SIG-M5 treated with dmso at 0.1 percent for 504 hours (cell line): ENCODE results near the gene ABCC3.

Experiments
- DNase-seq: peaks from one replicate; lab custom pipeline; 2025; ENCODE audit not compliant: unreplicated experiment; lab: John Stamatoyannopoulos, UW

Gene ABCC3

DNA sequence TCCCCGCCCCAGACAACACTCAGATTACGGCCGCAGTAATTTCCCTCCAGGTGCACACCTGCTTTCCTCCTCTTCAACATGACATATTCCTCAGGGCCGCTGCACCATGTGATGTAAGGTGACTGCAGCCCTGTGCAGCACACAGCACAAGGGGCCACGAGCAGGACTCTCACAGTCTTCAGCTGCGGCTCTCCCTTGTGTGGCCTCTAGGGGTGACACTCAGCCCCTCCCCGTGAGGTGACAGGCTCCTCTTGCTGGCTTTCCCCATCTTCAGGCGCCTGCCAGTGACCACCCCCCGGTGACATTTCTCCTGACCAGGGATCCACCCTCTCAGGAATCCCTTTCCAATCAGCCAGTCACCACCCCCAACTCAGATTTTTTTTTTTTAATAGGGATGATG lies 31.3 kb upstream of the ABCC3 start:
- DNase-seq = peak; percentile 21

DNA sequence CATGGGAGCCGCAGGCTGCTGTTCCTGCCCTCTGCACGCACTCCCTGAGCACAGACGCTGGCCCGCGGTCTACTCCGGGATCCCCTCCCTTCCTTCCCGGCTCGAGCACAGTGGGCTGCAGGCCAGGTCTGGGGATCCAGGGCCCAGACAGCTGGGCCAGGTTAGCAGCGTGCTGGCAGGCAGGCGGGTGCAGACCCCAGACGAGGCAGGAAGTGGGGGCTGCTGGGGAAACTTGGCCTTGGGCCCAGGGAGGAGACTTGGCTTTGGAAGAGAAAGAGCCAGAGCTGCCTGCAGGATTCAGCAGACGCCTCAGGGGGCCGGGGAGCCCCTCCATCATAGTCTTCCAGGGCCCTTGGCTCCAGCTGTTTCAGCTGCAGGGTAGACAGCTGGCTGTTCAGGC lies 30.2 kb upstream of the ABCC3 start:
- no peak for DNase-seq

DNA sequence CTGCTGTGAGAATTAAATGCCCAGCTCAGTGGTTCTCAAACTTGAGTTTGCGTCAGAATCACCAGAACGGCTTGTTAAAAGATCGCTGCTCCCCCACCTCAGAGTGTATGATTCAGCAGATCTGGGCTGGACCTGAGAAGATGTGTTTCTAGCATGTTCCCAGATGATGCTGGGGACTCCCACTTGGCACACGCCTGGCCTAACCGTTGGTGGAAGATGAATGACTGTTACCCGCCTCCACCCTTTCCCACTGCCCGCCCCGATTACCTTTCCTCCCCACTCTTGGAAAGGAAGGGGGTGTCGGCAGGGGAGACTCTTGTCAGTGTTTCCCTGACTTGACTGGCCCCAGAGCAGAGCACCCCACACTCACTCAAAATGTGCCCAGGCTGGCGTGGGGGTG lies 29.3 kb upstream of the ABCC3 start:
- DNase-seq = no peak

DNA sequence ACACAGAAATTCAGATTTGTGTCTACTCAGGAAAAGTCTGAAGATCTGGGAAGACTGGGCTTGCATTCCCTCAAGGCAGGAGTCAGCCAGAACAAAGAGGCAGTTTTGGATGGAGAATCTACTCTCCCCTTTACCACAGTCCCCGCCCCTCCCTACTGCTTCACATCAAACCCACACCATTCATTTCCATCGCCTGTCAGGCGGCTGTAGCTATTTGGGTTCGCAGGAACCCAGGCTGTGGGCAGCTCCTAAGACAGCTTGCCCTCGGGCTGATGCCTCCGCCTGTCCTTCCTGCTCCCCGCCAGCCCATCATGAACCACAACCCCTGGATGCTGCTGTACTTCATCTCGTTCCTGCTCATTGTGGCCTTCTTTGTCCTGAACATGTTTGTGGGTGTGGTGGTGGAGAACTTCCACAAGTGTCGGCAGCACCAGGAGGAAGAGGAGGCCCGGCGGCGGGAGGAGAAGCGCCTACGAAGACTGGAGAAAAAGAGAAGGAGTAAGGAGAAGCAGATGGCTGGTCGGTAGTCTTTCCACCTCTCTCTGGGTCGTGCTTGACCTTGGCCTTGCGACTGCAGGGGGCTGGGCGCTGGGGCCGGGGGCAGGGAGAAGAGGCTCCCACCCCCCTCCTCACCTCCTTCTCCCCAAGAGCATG lies 27.0 kb upstream of the ABCC3 start:
- no peak for DNase-seq

DNA sequence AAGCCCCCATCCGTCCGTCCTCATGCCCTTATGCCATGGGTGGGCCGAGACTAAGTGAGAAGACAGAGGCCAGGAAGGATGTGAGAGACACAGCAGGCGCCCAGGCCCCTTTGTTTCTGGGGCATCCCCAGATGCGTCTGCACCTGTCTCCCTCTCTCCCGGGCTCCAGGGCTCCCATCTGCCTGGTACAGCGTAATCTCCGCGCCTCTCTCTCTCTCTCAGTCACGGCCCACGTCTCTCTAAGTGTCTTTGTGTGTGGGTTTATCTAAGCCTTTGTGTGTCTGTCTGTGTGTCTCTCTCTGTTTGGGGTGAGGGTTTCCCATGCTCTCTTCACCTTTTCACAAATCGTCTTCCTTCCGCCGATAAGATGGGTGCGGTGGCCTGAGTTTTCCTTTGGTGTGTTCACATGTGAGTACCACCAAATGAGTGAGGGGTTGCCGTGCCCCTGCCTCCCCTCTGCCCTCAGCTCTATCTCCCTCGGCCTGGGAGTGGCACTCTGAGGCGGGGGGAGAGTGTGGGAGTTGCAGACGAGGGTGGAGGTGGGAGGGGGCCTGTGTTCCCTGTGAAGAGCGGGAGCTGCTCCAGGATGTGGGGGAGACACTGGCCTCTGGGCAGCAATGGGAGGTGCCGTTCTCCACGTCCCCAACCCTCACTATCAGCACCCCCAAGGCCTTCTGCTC lies 25.8 kb upstream of the ABCC3 start:
- DNase-seq = no peak

- no peak for DNase-seq
Observed at GRCh38 chr17:50609380-50610074, 25.2 kb upstream of the ABCC3 start.

- DNase-seq = no peak
Observed at GRCh38 chr17:50611634-50612033, 23.0 kb upstream of the ABCC3 start.

DNA sequence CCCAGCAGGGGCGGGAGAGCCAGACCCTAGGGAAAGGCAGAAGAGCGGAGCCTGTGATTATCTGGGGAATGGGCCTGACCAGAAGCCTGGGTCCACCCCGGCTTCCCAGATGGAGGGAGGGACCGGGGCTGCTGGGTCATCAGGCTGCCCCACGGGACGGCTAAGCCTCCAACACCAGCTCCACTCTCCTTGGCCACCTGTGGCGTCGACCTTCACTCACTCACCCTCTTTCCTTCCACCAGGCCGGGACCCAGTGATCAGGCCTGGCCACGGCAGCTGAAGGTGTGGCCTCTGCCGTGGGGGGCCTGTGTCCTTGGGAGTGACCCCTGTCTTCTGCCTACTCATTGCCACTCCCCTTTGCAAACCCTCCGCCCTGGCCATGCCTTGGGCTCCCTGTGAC lies 22.4 kb upstream of the ABCC3 start:
- no peak for DNase-seq

DNA sequence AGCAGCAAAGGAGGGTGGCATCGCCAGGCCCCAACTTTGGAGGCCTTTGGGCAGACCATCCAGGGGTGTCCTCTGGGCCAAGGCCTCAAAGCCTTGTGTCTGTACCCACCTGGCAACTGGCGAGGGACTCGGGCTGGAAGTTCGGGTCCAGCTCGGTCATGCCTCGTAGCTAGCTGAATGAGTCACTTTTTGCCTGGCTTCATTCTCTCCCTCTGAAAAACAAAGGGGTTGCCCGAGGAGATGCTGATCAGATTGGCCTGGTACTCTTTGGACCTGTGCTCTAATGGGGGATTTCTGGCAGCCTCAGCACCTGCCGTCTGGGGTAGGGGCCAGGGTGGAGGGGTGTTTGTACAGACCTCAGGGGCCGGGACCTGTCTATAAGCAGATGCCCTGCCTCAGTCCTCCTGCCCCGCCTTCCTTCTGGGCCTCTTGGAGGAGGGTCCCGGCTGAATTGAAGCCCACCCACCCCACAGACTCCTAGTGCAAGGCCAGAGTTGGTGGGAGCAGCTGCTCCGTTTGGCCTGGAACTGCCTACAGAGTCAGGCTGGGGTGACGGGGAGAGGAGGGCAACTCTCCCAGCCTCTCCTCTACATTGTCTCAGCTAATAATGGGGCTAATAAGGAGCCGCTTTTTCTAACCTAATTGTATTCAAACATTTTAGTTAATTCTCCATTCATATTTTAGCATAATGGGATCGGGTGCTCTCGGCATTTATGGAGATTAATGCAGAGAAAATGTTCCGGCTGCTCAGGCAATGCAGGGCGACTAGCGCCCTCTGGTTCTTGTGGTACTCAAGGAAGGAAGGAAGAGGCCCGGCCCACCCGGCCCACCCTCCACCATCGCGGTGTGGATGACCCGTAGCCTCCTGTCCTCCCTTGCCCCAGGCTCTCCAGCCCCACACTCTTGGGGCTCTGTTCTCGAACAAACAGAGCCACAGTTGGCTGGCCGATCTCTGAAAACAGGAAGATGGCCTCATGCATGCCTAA lies 21.4 kb upstream of the ABCC3 start:
- DNase-seq = no peak

- no peak for DNase-seq
Observed at GRCh38 chr17:50614471-50615051, 20.1 kb upstream of the ABCC3 start.

DNA sequence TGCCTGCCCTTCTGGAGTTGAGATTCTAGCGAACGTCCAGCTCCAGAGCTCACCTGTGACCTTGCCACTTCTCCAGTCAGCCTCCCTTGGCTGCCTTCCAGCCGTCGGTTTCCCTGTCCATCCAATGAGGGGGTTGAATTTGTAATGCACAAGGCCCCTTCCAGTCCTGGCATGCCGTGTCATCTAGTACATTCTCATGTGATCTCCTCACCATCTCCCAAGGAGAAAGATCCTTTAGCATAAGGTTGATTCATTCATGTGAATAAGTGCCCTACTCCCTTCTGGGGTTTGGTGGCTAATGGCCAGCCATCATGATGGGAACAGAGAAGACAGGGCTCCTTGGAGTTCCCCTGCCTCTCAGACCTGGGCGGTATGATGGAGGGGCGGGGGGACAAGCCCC lies 18.9 kb upstream of the ABCC3 start:
- no peak for DNase-seq

- DNase-seq = no peak
Observed at GRCh38 chr17:50618300-50618699, 16.4 kb upstream of the ABCC3 start.

GRCh38 chr17:50618941-50619340 lies 15.7 kb upstream of the ABCC3 start:
- DNase-seq = peak; percentile 42

- DNase-seq = no peak
Observed at GRCh38 chr17:50619489-50619888, 15.2 kb upstream of the ABCC3 start.

- no peak for DNase-seq
Observed at GRCh38 chr17:50620237-50620636, 14.4 kb upstream of the ABCC3 start.

- DNase-seq = no peak
Observed at GRCh38 chr17:50620858-50621257, 13.8 kb upstream of the ABCC3 start.

DNA sequence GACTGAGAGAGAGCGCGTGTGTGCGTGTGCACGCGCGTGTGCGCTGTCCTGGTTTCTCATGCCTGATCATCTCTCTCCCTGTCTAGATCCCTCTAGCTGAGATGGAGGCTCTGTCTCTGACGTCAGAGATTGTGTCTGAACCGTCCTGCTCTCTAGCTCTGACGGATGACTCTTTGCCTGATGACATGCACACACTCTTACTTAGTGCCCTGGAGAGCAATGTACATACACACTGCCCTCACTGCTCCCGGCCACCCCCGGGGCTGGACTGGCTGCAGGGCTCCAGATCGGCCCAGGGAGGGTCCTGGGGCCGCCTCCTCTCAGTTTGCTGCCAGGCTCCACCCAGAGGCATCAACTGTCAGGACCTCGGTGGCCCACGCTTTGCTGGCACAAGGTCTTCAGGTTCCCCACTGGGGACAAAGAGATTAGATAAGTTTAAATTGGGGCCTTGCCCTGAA lies 13.1 kb upstream of the ABCC3 start:
- DNase-seq = no peak

GRCh38 chr17:50624321-50624934 lies 10.3 kb upstream of the ABCC3 start:
- no peak for DNase-seq

GRCh38 chr17:50625032-50625871 lies 9.4 kb upstream of the ABCC3 start:
- no peak for DNase-seq
